ENCODE measurements around the gene UCN2.

The UCN2 gene

GRCh38 chr3:48588230-48588629 lies 24.6 kb upstream of the UCN2 start:
- no peak for DNase-seq

GRCh38 chr3:48587686-48588085 lies 24.1 kb upstream of the UCN2 start:
- no peak for DNase-seq

- no peak for DNase-seq
Measured at GRCh38 chr3:48585411-48585810, 21.8 kb upstream of the UCN2 start.

GRCh38 chr3:48584836-48585235 lies 21.3 kb upstream of the UCN2 start:
- no peak for DNase-seq

- DNase-seq: no peak
Measured at GRCh38 chr3:48581621-48582481, 18.3 kb upstream of the UCN2 start.

GRCh38 chr3:48576647-48577046 lies 13.1 kb upstream of the UCN2 start:
- no peak for DNase-seq

GRCh38 chr3:48575366-48575765 lies 11.8 kb upstream of the UCN2 start:
- no peak for DNase-seq

- DNase-seq: no peak
Measured at GRCh38 chr3:48573973-48574585, 10.5 kb upstream of the UCN2 start.

GRCh38 chr3:48572517-48572916 lies 8.9 kb upstream of the UCN2 start:
- DNase-seq: no peak

GRCh38 chr3:48571938-48572337 lies 8.4 kb upstream of the UCN2 start:
- no peak for DNase-seq

- DNase-seq: no peak
Measured at GRCh38 chr3:48569808-48570450, 6.3 kb upstream of the UCN2 start.

- no peak for DNase-seq
Measured at GRCh38 chr3:48569400-48569799, 5.8 kb upstream of the UCN2 start.

GRCh38 chr3:48568476-48568875 lies 4.9 kb upstream of the UCN2 start:
- no peak for DNase-seq

GRCh38 chr3:48567500-48567899 lies 3.9 kb upstream of the UCN2 start:
- DNase-seq: no peak

- no peak for DNase-seq
Measured at GRCh38 chr3:48567090-48567489, 3.5 kb upstream of the UCN2 start.

GRCh38 chr3:48566401-48566760 lies 2.8 kb upstream of the UCN2 start:
- no peak for DNase-seq

GRCh38 chr3:48565591-48566400 lies 2.2 kb upstream of the UCN2 start:
- DNase-seq: peak; percentile 18

- DNase-seq: no peak
Measured at GRCh38 chr3:48565186-48565585, 1.6 kb upstream of the UCN2 start.

- DNase-seq: no peak
Measured at GRCh38 chr3:48564667-48565066, 1.1 kb upstream of the UCN2 start.

GRCh38 chr3:48564022-48564421 lies 441 bp upstream of the UCN2 start:
- peak; percentile 24 for DNase-seq

- DNase-seq: no peak
Measured at GRCh38 chr3:48562367-48563095, 1.1 kb downstream of the UCN2 start.

- DNase-seq: no peak
Measured at GRCh38 chr3:48561045-48561736, 2.4 kb downstream of the UCN2 start.

Measured in stimulated activated CD4-positive, alpha-beta T cell treated with anti-CD3 and anti-CD28 coated beads, Interleukin-15, amount 100 ng/mL, for 24 hours (primary cell).